ENCODE measurements around the gene EEPD1. TPM values are rescaled to one million over a fixed set of nuclear protein-coding genes. Genes with fewer than 3 reads are reported as not detected.
A peak's percentile ranks its signal among the peaks of the same experiment; 100 is the strongest.

Gene EEPD1
- total RNA-seq, 6 experiments from 2014 or later, result 5.9 to 18.6 (median 10.6) TPM

DNA sequence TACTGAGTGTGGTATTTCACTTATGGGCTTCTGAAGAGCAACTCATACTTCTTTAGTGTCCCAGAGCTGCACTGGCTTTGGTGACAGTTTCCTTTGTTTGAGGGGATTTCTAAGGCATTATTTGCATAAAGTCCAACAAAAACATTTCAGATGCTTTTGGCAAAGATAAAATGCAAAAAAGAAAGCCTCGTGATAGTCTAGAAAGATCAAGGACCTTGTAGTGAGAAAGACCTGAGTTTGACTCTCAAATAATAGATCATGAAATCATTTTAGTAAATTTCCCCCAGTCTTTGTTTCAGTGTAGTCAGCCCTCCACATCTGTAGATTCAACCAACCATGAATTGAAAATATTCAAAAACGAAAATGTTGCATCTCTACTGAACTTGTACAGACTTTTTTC lies 107.4 kb downstream of the EEPD1 start:
- WGBS (ENCODE audit: insufficient coverage, low coverage, low lambda C conversion rate, missing lambda C conversion rate), result 56% methylated on average over 2 of the region's 2 CpGs
- no peak for DNase-seq
- no peak overlapping the region for H3K4me3 ChIP-seq
- H3K27ac ChIP-seq, result no peak overlapping the region
- no peaks in the 10 kb centered on the region for H3K36me3 ChIP-seq
- H3K4me1 ChIP-seq, result peaks cover 0 to 30% (median 7%) of the 10 kb centered on the region in 4 donors
- intact Hi-C loops (cut with DNase I), result no loop called here
- H3K9me3 ChIP-seq, result no peaks in the 10 kb centered on the region
- ATAC-seq, result no peak
- no peaks in the 10 kb centered on the region for H3K27me3 ChIP-seq
- TF ChIP-seq POLR2A (IDR thresholded peaks at IDR 0.05), result no peak
- TF ChIP-seq, protein P1, sequence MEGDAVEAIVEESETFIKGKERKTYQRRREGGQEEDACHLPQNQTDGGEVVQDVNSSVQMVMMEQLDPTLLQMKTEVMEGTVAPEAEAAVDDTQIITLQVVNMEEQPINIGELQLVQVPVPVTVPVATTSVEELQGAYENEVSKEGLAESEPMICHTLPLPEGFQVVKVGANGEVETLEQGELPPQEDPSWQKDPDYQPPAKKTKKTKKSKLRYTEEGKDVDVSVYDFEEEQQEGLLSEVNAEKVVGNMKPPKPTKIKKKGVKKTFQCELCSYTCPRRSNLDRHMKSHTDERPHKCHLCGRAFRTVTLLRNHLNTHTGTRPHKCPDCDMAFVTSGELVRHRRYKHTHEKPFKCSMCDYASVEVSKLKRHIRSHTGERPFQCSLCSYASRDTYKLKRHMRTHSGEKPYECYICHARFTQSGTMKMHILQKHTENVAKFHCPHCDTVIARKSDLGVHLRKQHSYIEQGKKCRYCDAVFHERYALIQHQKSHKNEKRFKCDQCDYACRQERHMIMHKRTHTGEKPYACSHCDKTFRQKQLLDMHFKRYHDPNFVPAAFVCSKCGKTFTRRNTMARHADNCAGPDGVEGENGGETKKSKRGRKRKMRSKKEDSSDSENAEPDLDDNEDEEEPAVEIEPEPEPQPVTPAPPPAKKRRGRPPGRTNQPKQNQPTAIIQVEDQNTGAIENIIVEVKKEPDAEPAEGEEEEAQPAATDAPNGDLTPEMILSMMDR (IDR thresholded peaks at IDR 0.05), result no peak

DNA sequence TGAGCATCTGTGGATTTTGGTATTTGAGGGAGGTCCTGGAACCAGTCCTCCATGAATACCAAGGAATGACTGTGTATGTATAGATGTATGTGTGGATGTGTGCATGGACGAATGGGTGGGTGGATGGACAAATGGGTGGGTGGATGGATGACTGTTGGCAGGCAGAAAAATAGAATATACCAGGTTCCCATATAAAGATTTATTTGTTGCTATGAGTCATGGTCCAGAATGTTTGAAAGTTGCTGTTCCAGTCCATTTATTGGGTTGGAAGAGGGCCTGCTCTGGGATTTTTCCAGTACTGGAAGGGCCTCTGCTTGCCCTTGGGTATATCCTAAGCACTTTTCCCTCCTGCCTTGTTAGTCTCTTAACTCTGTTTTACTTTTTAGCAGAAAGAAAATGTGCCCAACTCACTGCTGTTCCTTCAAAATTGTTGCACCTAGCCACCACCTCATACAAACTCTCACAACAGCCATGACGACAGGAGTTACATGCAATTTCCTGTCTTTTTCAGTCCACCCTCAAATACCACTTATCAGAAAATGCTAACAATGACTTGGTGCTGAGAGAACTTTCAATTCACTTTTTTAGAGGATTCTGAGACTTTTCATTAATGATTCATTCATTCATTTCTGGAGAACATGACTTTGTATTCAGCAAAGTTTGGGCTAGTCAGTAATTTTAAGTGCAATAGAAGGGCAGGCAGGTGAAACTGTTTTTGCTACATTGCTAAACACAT lies 108.1 kb downstream of the EEPD1 start:
- DNase-seq (no peak), ATAC-seq (peak in 1 of 4 donors; percentile 7)
- H3K4me1 ChIP-seq, result peaks cover 0 to 36% (median 7%) of the 10 kb centered on the region in 4 donors
- H3K27me3 ChIP-seq, result no peaks in the 10 kb centered on the region
- TF ChIP-seq, protein P1 (IDR thresholded peaks at IDR 0.05), result no peak
- TF ChIP-seq POLR2A (IDR thresholded peaks at IDR 0.05), result no peak
- intact Hi-C loops (cut with DNase I), result no loop called here
- H3K9me3 ChIP-seq, result no peaks in the 10 kb centered on the region
- H3K4me3 ChIP-seq, result no peak overlapping the region
- H3K36me3 ChIP-seq, result no peaks in the 10 kb centered on the region
- H3K27ac ChIP-seq, result peak overlapping the region in 2 of 3 donors; percentile 6 to 11
- 66% methylated on average over 2 of the region's 2 CpGs for WGBS (ENCODE audit: insufficient coverage, low coverage, low lambda C conversion rate, missing lambda C conversion rate)

DNA sequence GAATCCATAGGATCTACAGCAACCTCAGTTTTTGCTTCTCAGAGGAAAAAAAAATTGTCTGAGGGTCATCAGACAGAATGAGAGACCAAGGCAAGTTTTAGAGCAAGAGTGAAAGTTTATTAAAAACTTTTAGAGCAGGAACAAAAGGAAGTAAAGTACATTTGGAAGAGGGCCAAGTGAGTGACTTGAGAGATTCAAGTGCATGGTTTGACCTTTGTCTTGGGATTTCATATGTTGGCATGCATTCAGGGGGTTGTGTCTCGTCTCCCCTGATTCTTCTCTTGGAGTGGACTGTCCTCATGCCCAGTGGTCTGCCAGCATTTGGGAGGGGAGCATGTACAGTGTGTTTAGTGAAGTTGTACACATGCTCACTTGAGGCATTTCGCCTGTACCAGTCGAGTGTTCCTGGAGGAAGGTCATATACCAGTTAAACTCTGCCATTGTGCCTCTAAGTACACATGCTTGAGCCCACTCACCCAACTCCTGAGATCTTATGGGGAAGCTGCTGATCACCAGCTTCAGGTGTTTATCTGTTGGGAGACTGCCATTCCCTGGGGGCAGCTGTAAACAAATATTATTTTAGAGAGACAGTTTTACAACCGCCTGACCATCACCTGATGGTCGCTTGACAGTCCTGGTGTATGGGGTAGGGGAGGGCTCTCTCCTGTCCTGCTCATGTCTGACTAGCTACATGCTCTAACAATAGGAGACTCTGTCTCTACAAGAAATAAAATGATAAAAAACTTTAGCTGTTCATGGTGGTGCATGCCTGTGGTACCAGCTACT lies 109.4 kb downstream of the EEPD1 start:
- H3K36me3 ChIP-seq, result no peaks in the 10 kb centered on the region
- no peaks in the 10 kb centered on the region for H3K9me3 ChIP-seq
- intact Hi-C loops (cut with DNase I), result no loop called here
- H3K27ac ChIP-seq, result peak overlapping the region in 1 of 3 donors; percentile 11
- no peak for DNase-seq
- ATAC-seq, result no peak
- TF ChIP-seq POLR2A (IDR thresholded peaks at IDR 0.05), result no peak
- TF ChIP-seq, protein P1 (IDR thresholded peaks at IDR 0.05), result no peak
- no peak overlapping the region for H3K4me3 ChIP-seq
- peaks cover 0 to 36% (median 7%) of the 10 kb centered on the region in 4 donors for H3K4me1 ChIP-seq
- no peaks in the 10 kb centered on the region for H3K27me3 ChIP-seq
- 29% methylated on average over 4 of the region's 5 CpGs for WGBS (ENCODE audit: insufficient coverage, low coverage, low lambda C conversion rate, missing lambda C conversion rate)

DNA sequence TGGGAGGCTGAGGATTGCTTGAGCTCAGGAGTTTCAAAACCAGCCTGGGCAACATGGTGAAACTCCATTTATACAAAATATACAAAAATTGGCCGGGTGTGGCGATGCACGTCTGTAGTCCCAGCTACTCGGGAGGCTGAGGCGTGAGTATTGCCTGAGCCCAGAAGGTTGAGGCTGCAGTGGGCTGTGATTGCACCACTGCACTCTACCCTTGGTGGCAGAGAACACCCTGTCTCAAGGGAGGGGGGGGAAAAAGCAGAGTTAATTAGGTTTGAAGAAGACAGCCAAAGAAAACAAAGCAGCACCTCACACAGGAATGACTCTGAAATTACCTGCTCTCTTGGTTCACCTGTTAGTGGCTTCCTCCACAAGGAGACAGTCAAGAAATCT lies 110.0 kb downstream of the EEPD1 start:
- ATAC-seq (no peak), DNase-seq (no peak)
- TF ChIP-seq, protein P1 (IDR thresholded peaks at IDR 0.05), result no peak
- TF ChIP-seq POLR2A (IDR thresholded peaks at IDR 0.05), result no peak
- Histone ChIP-seq H3K4me1 (peaks cover 0 to 34% (median 7%) of the 10 kb centered on the region in 4 donors), H3K27me3 (no peaks in the 10 kb centered on the region), H3K27ac (peak overlapping the region in 1 of 3 donors; percentile 11), H3K36me3 (no peaks in the 10 kb centered on the region), H3K4me3 (no peak overlapping the region), H3K9me3 (no peaks in the 10 kb centered on the region)
- no CpG with 5 or more reads among the region's 5 CpGs for WGBS (ENCODE audit: insufficient coverage, low coverage, low lambda C conversion rate, missing lambda C conversion rate)
- intact Hi-C loops (cut with DNase I), result no loop called here
